H9 (cell line): Measurements from ENCODE around the gene HLA-DRB1. TPM values are rescaled to one million over a fixed set of nuclear protein-coding genes. Genes with fewer than 3 reads are reported as not detected.

Experiments used
- DNase-seq: peaks from one replicate; pipeline ENCODE4 v3.0.0-alpha.2; 2017
- H2AFZ ChIP-seq: one replicate; pipeline ENCODE4 v1.6.1; 2013; ENCODE audit warnings: mild to moderate bottlenecking, low read length, control low read depth, moderate library complexity
- H2AK5ac ChIP-seq: 2 replicates; pipeline ENCODE4 v1.6.1; 2013; ENCODE audit warnings: low read length, control low read depth, mixed read lengths; ENCODE audit not compliant: insufficient read length
- H2BK120ac ChIP-seq: one replicate; pipeline ENCODE4 v1.6.1; 2013; ENCODE audit warnings: low read depth, mild to moderate bottlenecking, low read length, control low read depth, inconsistent platforms; ENCODE audit not compliant: poor library complexity, severe bottlenecking
- H2BK12ac ChIP-seq: 2 replicates; pipeline ENCODE4 v1.6.1; 2013; ENCODE audit warnings: low read length, control low read depth, mixed read lengths, low read depth; ENCODE audit not compliant: insufficient read length
- H2BK15ac ChIP-seq: 2 replicates; pipeline ENCODE4 v1.6.1; 2013; ENCODE audit warnings: low read depth, low read length, control low read depth
- H2BK20ac ChIP-seq: one replicate; pipeline ENCODE4 v1.6.1; 2013; ENCODE audit warnings: low read depth, mild to moderate bottlenecking, low read length, control low read depth, inconsistent platforms; ENCODE audit not compliant: poor library complexity, severe bottlenecking
- H2BK5ac ChIP-seq: 2 replicates; pipeline ENCODE4 v1.6.1; 2013; ENCODE audit warnings: low read length, control low read depth, mixed read lengths; ENCODE audit not compliant: insufficient read length
- H3K14ac ChIP-seq: 2 replicates; pipeline ENCODE4 v1.6.1; 2013; ENCODE audit warnings: low read length, control low read depth; ENCODE audit not compliant: insufficient read depth
- H3K18ac ChIP-seq: 2 replicates; pipeline ENCODE4 v1.6.1; 2013; ENCODE audit warnings: low read depth, mild to moderate bottlenecking, mixed read lengths, low read length, control low read depth; ENCODE audit not compliant: insufficient read length
- H3K23ac ChIP-seq: 2 replicates; pipeline ENCODE4 v1.6.1; 2013; ENCODE audit warnings: low read length, control low read depth, mixed read lengths, low read depth; ENCODE audit not compliant: insufficient read length
- H3K23me2 ChIP-seq: 2 replicates; pipeline ENCODE4 v1.6.1; 2013; ENCODE audit warnings: low read depth, mild to moderate bottlenecking, mixed read lengths, low read length, control low read depth; ENCODE audit not compliant: insufficient read length, poor library complexity, severe bottlenecking
- H3K27ac ChIP-seq: 2 replicates; pipeline ENCODE4 v1.5.1; 2013; ENCODE audit warnings: low read length, control low read depth, mixed read lengths, low read depth; ENCODE audit not compliant: insufficient read length
- H3K27me3 ChIP-seq: 2 replicates; pipeline ENCODE4 v1.6.1; 2013; ENCODE audit warnings: low read length, control low read depth, inconsistent platforms; ENCODE audit not compliant: insufficient read depth
- H3K4ac ChIP-seq: 2 replicates; pipeline ENCODE4 v1.6.1; 2013; ENCODE audit warnings: low read depth, mild to moderate bottlenecking, control low read depth, inconsistent platforms, low read length, moderate library complexity
- H3K4me1 ChIP-seq: 2 replicates; pipeline ENCODE4 v1.6.1; 2013; ENCODE audit warnings: low read length, control low read depth, inconsistent platforms; ENCODE audit not compliant: insufficient read depth
- H3K4me2 ChIP-seq: 2 replicates; pipeline ENCODE4 v1.6.1; 2013; ENCODE audit warnings: low read length, control low read depth, mixed read lengths; ENCODE audit not compliant: insufficient read length, insufficient read depth
- H3K56ac ChIP-seq: 2 replicates; pipeline ENCODE4 v1.6.1; 2013; ENCODE audit warnings: low read depth, mild to moderate bottlenecking, mixed read lengths, low read length, control low read depth; ENCODE audit not compliant: insufficient read length
- H3K79me1 ChIP-seq: 2 replicates; pipeline ENCODE4 v1.6.1; 2013; ENCODE audit warnings: low read depth, mild to moderate bottlenecking, moderate library complexity, low read length, control low read depth, inconsistent platforms; ENCODE audit not compliant: insufficient read depth, poor library complexity, severe bottlenecking
- H3K79me2 ChIP-seq: 2 replicates; pipeline ENCODE4 v1.6.1; 2013; ENCODE audit warnings: low read length, control low read depth, inconsistent platforms; ENCODE audit not compliant: insufficient read depth
- H3K9ac ChIP-seq: 2 replicates; pipeline ENCODE4 v1.6.1; 2013; ENCODE audit warnings: low read length, control low read depth, mixed read lengths; ENCODE audit not compliant: insufficient read length; ENCODE audit errors: extremely low read depth
- H3K9me3 ChIP-seq: one replicate; pipeline ENCODE4 v1.6.1; 2013; ENCODE audit warnings: low read depth, low read length, inconsistent platforms; ENCODE audit not compliant: control insufficient read depth
- H3T11ph ChIP-seq: one replicate; pipeline ENCODE4 v1.6.1; 2013; ENCODE audit warnings: mild to moderate bottlenecking, low read length, control low read depth, inconsistent platforms
- H4K20me1 ChIP-seq: one replicate; pipeline ENCODE4 v1.6.1; 2013; ENCODE audit not compliant: control insufficient read depth, insufficient read length, insufficient read depth
- H4K5ac ChIP-seq: 2 replicates; pipeline ENCODE4 v1.6.1; 2013; ENCODE audit warnings: low read depth, mild to moderate bottlenecking, mixed read lengths, low read length, control low read depth; ENCODE audit not compliant: insufficient read length
- H4K8ac ChIP-seq: replicated peaks from 2 replicates; pipeline ENCODE4 v1.6.1; 2013; ENCODE audit warnings: low read length, control low read depth, mixed read lengths, low read depth; ENCODE audit not compliant: insufficient read length
- H4K91ac ChIP-seq: 2 replicates; pipeline ENCODE4 v1.6.1; 2013; ENCODE audit warnings: low read depth, mild to moderate bottlenecking, moderate library complexity, mixed read lengths, low read length, control low read depth; ENCODE audit not compliant: insufficient read length
- H3K27ac Mint-ChIP-seq, 3 experiments: 2 replicates in 2 of 3; 3 replicates in 1 of 3; pipeline ENCODE4 v1.8.0; 2020 to 2021; ENCODE audit warnings: mixed read lengths in 3 of 3, mild to moderate bottlenecking in 1 of 3, moderate library complexity in 1 of 3
- H3K27me3 Mint-ChIP-seq: 2 replicates; pipeline ENCODE4 v1.8.0; 2021; ENCODE audit warnings: low read depth, mild to moderate bottlenecking, moderate library complexity, mixed read lengths
- H3K36me3 Mint-ChIP-seq, 3 experiments: 2 replicates in 2 of 3; 3 replicates in 1 of 3; pipeline ENCODE4 v1.8.0; 2020 to 2021; ENCODE audit warnings: low read depth in 3 of 3, mixed read lengths in 3 of 3; ENCODE audit not compliant: insufficient read depth in 1 of 3
- H3K4me1 Mint-ChIP-seq, 2 experiments: 2 replicates each; pipeline ENCODE4 v1.8.0; 2020; ENCODE audit warnings: mixed read lengths in 2 of 2
- H3K4me3 Mint-ChIP-seq, 2 experiments: 2 replicates in 1 of 2; 3 replicates in 1 of 2; pipeline ENCODE4 v1.8.0; 2020 to 2021; ENCODE audit warnings: mild to moderate bottlenecking in 2 of 2, mixed read lengths in 2 of 2, moderate library complexity in 1 of 2
- H3K9me3 Mint-ChIP-seq, 2 experiments: 2 replicates in 1 of 2; 3 replicates in 1 of 2; pipeline ENCODE4 v1.8.0; 2020; ENCODE audit warnings: mild to moderate bottlenecking in 2 of 2, mixed read lengths in 2 of 2, moderate library complexity in 1 of 2
- WGBS: extraction: QIAGEN DNeasy Blood & Tissue Kit; methylation state at CpG from one replicate; pipeline ENCODE4 v1.1.7; 2013; ENCODE audit warnings: missing lambda C conversion rate, low lambda C conversion rate, mixed read lengths; ENCODE audit not compliant: insufficient read length; ENCODE audit errors: extremely low coverage; 5-methylcytosine and 5-hydroxymethylcytosine counted together
- total RNA-seq: library from RNA; stranded (reverse); gene quantifications from 2 replicates; pipeline ENCODE4 v1.2.1, GENCODE V29; 2021
- TF ChIP-seq, protein P1 (sequence below): fragments of 200-600 bp; sonication (generic); conservative IDR thresholded peaks from 3 replicates; pipeline ENCODE4 v1.8.0; 2021; ENCODE audit warnings: antibody characterized with exemption, mild to moderate bottlenecking

HLA-DRB1 gene
- total RNA-seq, 1 experiment from 2014 or later = 25.9 TPM

DNA sequence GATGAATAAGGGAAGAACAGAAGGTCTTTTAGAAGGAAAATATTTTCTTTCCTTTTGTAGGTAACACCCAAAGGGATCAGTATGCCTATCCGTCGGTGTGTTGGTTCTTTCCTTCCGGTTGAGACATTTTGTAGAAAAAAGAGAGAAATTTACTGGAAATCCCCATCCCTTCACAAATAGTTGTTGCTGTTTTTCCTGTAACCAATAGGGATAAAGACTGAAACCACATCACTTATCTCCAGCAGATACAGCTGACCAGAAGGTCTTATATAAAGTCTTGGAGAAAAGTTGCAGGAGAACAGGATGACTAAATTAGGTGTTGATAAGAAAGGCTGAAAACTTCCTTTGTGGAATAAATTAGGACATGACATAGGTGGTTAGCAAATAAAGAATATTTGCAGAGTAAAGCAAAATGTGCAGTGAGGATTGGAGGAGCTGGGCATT, 14.8 kb upstream of the HLA-DRB1 start:
- Histone ChIP-seq H3K56ac (no peak overlapping the region), H3K27ac (no peak overlapping the region), H4K91ac (no peak overlapping the region), H3T11ph (no peak overlapping the region), H2BK12ac (no peak overlapping the region), H2BK120ac (no peak overlapping the region), H3K18ac (no peak overlapping the region), H2AK5ac (no peak overlapping the region), H3K79me1 (no peaks in the 10 kb centered on the region), H3K23ac (no peak overlapping the region), H2BK20ac (no peak overlapping the region), H3K14ac (no peak overlapping the region), H3K9ac (no peak overlapping the region), H2BK5ac (no peak overlapping the region), H3K9me3 (no peaks in the 10 kb centered on the region), H4K20me1 (no peaks in the 10 kb centered on the region), H3K4me2 (no peak overlapping the region), H4K5ac (no peak overlapping the region), H2BK15ac (no peak overlapping the region), H3K23me2 (no peaks in the 10 kb centered on the region), H4K8ac (no peak overlapping the region), H3K79me2 (no peaks in the 10 kb centered on the region), H2AFZ (no peak overlapping the region), H3K27me3 (no peaks in the 10 kb centered on the region), H3K4me1 (no peaks in the 10 kb centered on the region), H3K4ac (no peak overlapping the region)
- 0 out of 4 replicates have a peak, but pooled peaks cover 0 to 4% of the 10 kb centered on the region in 2 experiments for H3K4me1 Mint-ChIP-seq
- TF ChIP-seq, protein P1, sequence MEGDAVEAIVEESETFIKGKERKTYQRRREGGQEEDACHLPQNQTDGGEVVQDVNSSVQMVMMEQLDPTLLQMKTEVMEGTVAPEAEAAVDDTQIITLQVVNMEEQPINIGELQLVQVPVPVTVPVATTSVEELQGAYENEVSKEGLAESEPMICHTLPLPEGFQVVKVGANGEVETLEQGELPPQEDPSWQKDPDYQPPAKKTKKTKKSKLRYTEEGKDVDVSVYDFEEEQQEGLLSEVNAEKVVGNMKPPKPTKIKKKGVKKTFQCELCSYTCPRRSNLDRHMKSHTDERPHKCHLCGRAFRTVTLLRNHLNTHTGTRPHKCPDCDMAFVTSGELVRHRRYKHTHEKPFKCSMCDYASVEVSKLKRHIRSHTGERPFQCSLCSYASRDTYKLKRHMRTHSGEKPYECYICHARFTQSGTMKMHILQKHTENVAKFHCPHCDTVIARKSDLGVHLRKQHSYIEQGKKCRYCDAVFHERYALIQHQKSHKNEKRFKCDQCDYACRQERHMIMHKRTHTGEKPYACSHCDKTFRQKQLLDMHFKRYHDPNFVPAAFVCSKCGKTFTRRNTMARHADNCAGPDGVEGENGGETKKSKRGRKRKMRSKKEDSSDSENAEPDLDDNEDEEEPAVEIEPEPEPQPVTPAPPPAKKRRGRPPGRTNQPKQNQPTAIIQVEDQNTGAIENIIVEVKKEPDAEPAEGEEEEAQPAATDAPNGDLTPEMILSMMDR = no peak
- WGBS = no CpG with 5 or more reads among the region's 3 CpGs
- no peak overlapping the region for H3K4me3 Mint-ChIP-seq
- no peak overlapping the region for H3K27ac Mint-ChIP-seq
- H3K9me3 Mint-ChIP-seq = peaks cover 6 to 10% of the 10 kb centered on the region in 2 experiments; a peak in 4 of 5 replicates
- DNase-seq = no peak
- H3K36me3 Mint-ChIP-seq = peaks cover 0 to 4% (median 0%) of the 10 kb centered on the region in 3 experiments; a peak in 1 of 7 replicates
- H3K27me3 Mint-ChIP-seq = no peaks in the 10 kb centered on the region
